Measurements from ENCODE around the gene IFI30.

The IFI30 gene

GRCh38 chr19:18143902-18144301, 29.7 kb upstream of the IFI30 start:
- no peak for TF ChIP-seq CTCF (conservative IDR thresholded peaks at IDR 0.05; ENCODE audit: control insufficient read depth, insufficient read depth, low read depth, low read length)
- DNase-seq (ENCODE audit: low read depth), result no peak
- H3K4me3 ChIP-seq (ENCODE audit: control insufficient read depth, low read depth, low read length), result no peak overlapping the region

GRCh38 chr19:18144361-18144760, 29.3 kb upstream of the IFI30 start:
- no peak for TF ChIP-seq CTCF (conservative IDR thresholded peaks at IDR 0.05; ENCODE audit: control insufficient read depth, insufficient read depth, low read depth, low read length)
- DNase-seq (ENCODE audit: low read depth), result no peak
- no peak overlapping the region for H3K4me3 ChIP-seq (ENCODE audit: control insufficient read depth, low read depth, low read length)

- no peak for DNase-seq (ENCODE audit: low read depth)
- no peak overlapping the region for H3K4me3 ChIP-seq (ENCODE audit: control insufficient read depth, low read depth, low read length)
- TF ChIP-seq CTCF (conservative IDR thresholded peaks at IDR 0.05; ENCODE audit: control insufficient read depth, insufficient read depth, low read depth, low read length), result no peak
Observed at GRCh38 chr19:18144906-18145305, 28.7 kb upstream of the IFI30 start.

GRCh38 chr19:18145391-18145999, 28.1 kb upstream of the IFI30 start:
- no peak for DNase-seq (ENCODE audit: low read depth)

GRCh38 chr19:18147396-18147795, 26.2 kb upstream of the IFI30 start:
- H3K4me3 ChIP-seq (ENCODE audit: control insufficient read depth, low read depth, low read length), result no peak overlapping the region
- no peak for TF ChIP-seq CTCF (conservative IDR thresholded peaks at IDR 0.05; ENCODE audit: control insufficient read depth, insufficient read depth, low read depth, low read length)
- DNase-seq (ENCODE audit: low read depth), result no peak

More at GRCh38 chr19:18145391-18145999, 28.1 kb upstream of the IFI30 start:
- TF ChIP-seq CTCF (conservative IDR thresholded peaks at IDR 0.05; ENCODE audit: control insufficient read depth, insufficient read depth, low read depth, low read length), result no peak
- no peak overlapping the region for H3K4me3 ChIP-seq (ENCODE audit: control insufficient read depth, low read depth, low read length)

- no peak overlapping the region for H3K4me3 ChIP-seq (ENCODE audit: control insufficient read depth, low read depth, low read length)
- DNase-seq (ENCODE audit: low read depth), result no peak
- TF ChIP-seq CTCF (conservative IDR thresholded peaks at IDR 0.05; ENCODE audit: control insufficient read depth, insufficient read depth, low read depth, low read length), result no peak
Observed at GRCh38 chr19:18149596-18149975, 24.0 kb upstream of the IFI30 start.
